Measurements from ENCODE around the gene TMEM30B. TPM values are rescaled to one million over a fixed set of nuclear protein-coding genes. Genes with fewer than 3 reads are reported as not detected.

Gene TMEM30B
- polyA plus RNA-seq, 4 donors = 5.0 to 13.9 (median 13.1) TPM

GRCh38 chr14:61300209-61300608 lies 19.1 kb upstream of the TMEM30B start:
- DNase-seq (ENCODE audit: low read depth in 4 of 4, low spot score in 3 of 4) = no peak

GRCh38 chr14:61298824-61299223 lies 17.7 kb upstream of the TMEM30B start:
- no peak for DNase-seq (ENCODE audit: low read depth in 4 of 4, low spot score in 3 of 4)

- DNase-seq (ENCODE audit: low read depth in 4 of 4, low spot score in 3 of 4) = no peak
Observed at GRCh38 chr14:61297581-61297980, 16.4 kb upstream of the TMEM30B start.

GRCh38 chr14:61296719-61297502 lies 15.8 kb upstream of the TMEM30B start:
- DNase-seq (ENCODE audit: low read depth in 4 of 4, low spot score in 3 of 4) = no peak

- DNase-seq (ENCODE audit: low read depth in 4 of 4, low spot score in 3 of 4) = no peak
Observed at GRCh38 chr14:61296151-61296550, 15.0 kb upstream of the TMEM30B start.

GRCh38 chr14:61290701-61291100 lies 9.6 kb upstream of the TMEM30B start:
- no peak for DNase-seq (ENCODE audit: low read depth in 4 of 4, low spot score in 3 of 4)

- no peak for DNase-seq (ENCODE audit: low read depth in 4 of 4, low spot score in 3 of 4)
Observed at GRCh38 chr14:61288720-61289119, 7.6 kb upstream of the TMEM30B start.

GRCh38 chr14:61288228-61288627 lies 7.1 kb upstream of the TMEM30B start:
- no peak for DNase-seq (ENCODE audit: low read depth in 4 of 4, low spot score in 3 of 4)

- no peak for DNase-seq (ENCODE audit: low read depth in 4 of 4, low spot score in 3 of 4)
Observed at GRCh38 chr14:61287196-61287595, 6.1 kb upstream of the TMEM30B start.

- DNase-seq (ENCODE audit: low read depth in 4 of 4, low spot score in 3 of 4) = no peak
Observed at GRCh38 chr14:61285364-61285763, 4.2 kb upstream of the TMEM30B start.

GRCh38 chr14:61284001-61284400 lies 2.9 kb upstream of the TMEM30B start:
- DNase-seq (ENCODE audit: low read depth in 4 of 4, low spot score in 3 of 4) = no peak

- no peak for DNase-seq (ENCODE audit: low read depth in 4 of 4, low spot score in 3 of 4)
Observed at GRCh38 chr14:61282746-61283145, 1.6 kb upstream of the TMEM30B start.

GRCh38 chr14:61281948-61282275 lies 774 bp upstream of the TMEM30B start:
- no peak for DNase-seq (ENCODE audit: low read depth in 4 of 4, low spot score in 3 of 4)

GRCh38 chr14:61280526-61281185 lies 482 bp downstream of the TMEM30B start:
- no peak for DNase-seq (ENCODE audit: low read depth in 4 of 4, low spot score in 3 of 4)

GRCh38 chr14:61280092-61280525 lies 1.0 kb downstream of the TMEM30B start:
- DNase-seq (ENCODE audit: low read depth in 4 of 4, low spot score in 3 of 4) = no peak

- DNase-seq (ENCODE audit: low read depth in 4 of 4, low spot score in 3 of 4) = no peak
Observed at GRCh38 chr14:61279082-61279481, 2.1 kb downstream of the TMEM30B start.

GRCh38 chr14:61277784-61278183 lies 3.4 kb downstream of the TMEM30B start:
- no peak for DNase-seq (ENCODE audit: low read depth in 4 of 4, low spot score in 3 of 4)

- DNase-seq (ENCODE audit: low read depth in 4 of 4, low spot score in 3 of 4) = no peak
Observed at GRCh38 chr14:61277232-61277631, 3.9 kb downstream of the TMEM30B start.

GRCh38 chr14:61271552-61271951 lies 9.6 kb downstream of the TMEM30B start:
- DNase-seq (ENCODE audit: low read depth in 4 of 4, low spot score in 3 of 4) = no peak

- no peak for DNase-seq (ENCODE audit: low read depth in 4 of 4, low spot score in 3 of 4)
Observed at GRCh38 chr14:61270714-61271113, 10.4 kb downstream of the TMEM30B start.

- peak in 3 of 4 donors; percentile 62 to 70 (median 65) for DNase-seq (ENCODE audit: low read depth in 4 of 4, low spot score in 3 of 4)
Observed at GRCh38 chr14:61269321-61270083, 11.6 kb downstream of the TMEM30B start.

- DNase-seq (ENCODE audit: low read depth in 4 of 4, low spot score in 3 of 4) = no peak
Observed at GRCh38 chr14:61268812-61269211, 12.3 kb downstream of the TMEM30B start.
